Thyroid gland (tissue), 4 donors: ENCODE data around the gene YPEL2. TPM values are rescaled to one million over a fixed set of nuclear protein-coding genes. Genes with fewer than 3 reads are reported as not detected.
A peak's percentile ranks its signal among the peaks of the same experiment; 100 is the strongest.

ENCODE experiments used
- DNase-seq, 2 donors: peaks; one replicate each; pipeline ENCODE4 v3.0.0-alpha.2; 2019
- H3K27ac ChIP-seq, 3 donors: fragments of 200-600 bp; sonication (generic); 1 replicate in 2 of 3; 2 replicates in 1 of 3; pipeline ENCODE4 v1.5.1; 2016 to 2019; ENCODE audit warnings: mild to moderate bottlenecking in 1 of 3, moderate library complexity in 1 of 3
- H3K27me3 ChIP-seq: fragments of 200-600 bp; sonication (generic); one replicate; pipeline ENCODE4 v1.5.1; 2019
- H3K36me3 ChIP-seq, 2 donors: fragments of 200-600 bp; sonication (generic); one replicate each; pipeline ENCODE4 v1.5.1; 2016 to 2019
- H3K4me1 ChIP-seq, 2 donors: fragments of 200-600 bp; sonication (generic); one replicate each; pipeline ENCODE4 v1.5.1; 2017 to 2019
- H3K4me3 ChIP-seq, 3 donors: fragments of 200-600 bp; sonication (generic); replicated peaks in 1 of 3; 1 replicate in 2 of 3; 2 replicates in 1 of 3; pipeline ENCODE4 v1.5.1; 2016; ENCODE audit warnings: mild to moderate bottlenecking in 1 of 3
- H3K9me3 ChIP-seq: fragments of 200-600 bp; sonication (generic); one replicate; pipeline ENCODE4 v1.5.1; 2017
- POLR2A ChIP-seq, 2 donors: fragments of 450-650 bp; IDR thresholded peaks; one replicate each; pipeline ENCODE4 v1.6.1; 2017; ENCODE audit warnings: antibody characterized with exemption in 2 of 2, mild to moderate bottlenecking in 2 of 2, moderate library complexity in 1 of 2
- WGBS, 2 donors: methylation state at CpG; one replicate each; pipeline ENCODE4 v1.1.5; 2017; 5-methylcytosine and 5-hydroxymethylcytosine counted together
- intact Hi-C: fragments of 100-400 bp; cut with DNase I; formaldehyde crosslinking; loops from one replicate; pipeline ENCODE4 v1.15.1; 2023
- total RNA-seq, 4 donors: library from RNA; depleted of rRNA; stranded (reverse); fragments of >200 nt; gene quantifications; one replicate each; pipeline ENCODE4 v1.2.3, GENCODE V29; 2016
- TF ChIP-seq, protein P1 (sequence below), 6 experiments: fragments of 200-600 bp in 3 of 6; fragments of 450-650 bp in 3 of 6; sonication (generic) in 3 of 6; IDR thresholded peaks; one replicate each; pipeline ENCODE4 v1.5.1; 2016 to 2019; ENCODE audit warnings: antibody characterized with exemption in 6 of 6, mild to moderate bottlenecking in 2 of 6, inconsistent platforms in 1 of 6, moderate library complexity in 1 of 6

Gene YPEL2
- total RNA-seq, 4 donors from 2014 or later: 29.5 to 67.2 (median 39.9) TPM

DNA sequence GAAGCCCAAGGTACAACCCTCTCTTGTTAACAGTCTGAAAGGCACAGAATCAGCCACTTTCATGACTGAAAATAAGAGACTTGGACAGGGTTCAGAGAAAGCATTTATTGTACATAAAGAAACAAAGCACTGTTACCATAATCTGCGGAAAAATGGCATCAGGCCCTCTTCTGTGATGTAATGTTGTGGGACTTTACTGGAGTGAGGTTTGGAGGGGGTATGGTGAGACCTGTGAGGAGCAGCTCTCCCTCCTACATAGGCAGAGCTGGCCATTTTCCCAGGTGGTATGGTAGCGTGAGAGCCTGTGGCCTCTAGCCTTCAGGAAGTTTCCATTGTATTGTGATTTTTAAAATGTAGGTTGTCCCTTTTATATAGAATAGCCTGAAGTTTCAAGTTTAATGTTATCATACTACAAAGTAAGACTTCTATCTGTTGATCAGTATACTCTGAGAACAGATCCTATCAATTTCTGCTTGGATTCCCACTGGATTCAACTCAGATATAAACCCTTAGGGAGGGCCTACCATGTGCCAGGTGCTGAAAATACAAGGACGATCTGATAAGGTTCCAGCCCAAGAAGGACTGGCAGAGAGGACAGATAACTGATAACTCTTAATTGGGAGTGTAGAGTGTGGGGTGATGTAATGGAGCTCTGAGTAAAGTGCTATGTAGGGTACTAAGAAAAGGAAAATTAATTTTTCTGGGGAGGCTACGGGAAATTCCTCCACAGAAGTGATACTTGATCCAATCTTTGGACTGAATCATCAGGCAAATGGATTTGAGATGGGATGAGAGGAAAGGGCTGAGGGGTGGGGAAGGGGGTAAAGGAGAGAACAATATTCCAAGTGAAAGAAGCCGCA, 4.1 kb upstream of the YPEL2 start:
- H3K4me3 ChIP-seq: no peak overlapping the region
- TF ChIP-seq, protein P1, sequence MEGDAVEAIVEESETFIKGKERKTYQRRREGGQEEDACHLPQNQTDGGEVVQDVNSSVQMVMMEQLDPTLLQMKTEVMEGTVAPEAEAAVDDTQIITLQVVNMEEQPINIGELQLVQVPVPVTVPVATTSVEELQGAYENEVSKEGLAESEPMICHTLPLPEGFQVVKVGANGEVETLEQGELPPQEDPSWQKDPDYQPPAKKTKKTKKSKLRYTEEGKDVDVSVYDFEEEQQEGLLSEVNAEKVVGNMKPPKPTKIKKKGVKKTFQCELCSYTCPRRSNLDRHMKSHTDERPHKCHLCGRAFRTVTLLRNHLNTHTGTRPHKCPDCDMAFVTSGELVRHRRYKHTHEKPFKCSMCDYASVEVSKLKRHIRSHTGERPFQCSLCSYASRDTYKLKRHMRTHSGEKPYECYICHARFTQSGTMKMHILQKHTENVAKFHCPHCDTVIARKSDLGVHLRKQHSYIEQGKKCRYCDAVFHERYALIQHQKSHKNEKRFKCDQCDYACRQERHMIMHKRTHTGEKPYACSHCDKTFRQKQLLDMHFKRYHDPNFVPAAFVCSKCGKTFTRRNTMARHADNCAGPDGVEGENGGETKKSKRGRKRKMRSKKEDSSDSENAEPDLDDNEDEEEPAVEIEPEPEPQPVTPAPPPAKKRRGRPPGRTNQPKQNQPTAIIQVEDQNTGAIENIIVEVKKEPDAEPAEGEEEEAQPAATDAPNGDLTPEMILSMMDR (IDR thresholded peaks at IDR 0.05): no peak
- TF ChIP-seq POLR2A (IDR thresholded peaks at IDR 0.05): no peak
- no peaks in the 10 kb centered on the region for H3K9me3 ChIP-seq
- no peak for DNase-seq
- H3K4me1 ChIP-seq: peaks cover 17 to 42% of the 10 kb centered on the region in 2 donors
- no peaks in the 10 kb centered on the region for H3K36me3 ChIP-seq
- peak overlapping the region; percentile 9 to 56 (median 19) for H3K27ac ChIP-seq
- 76 to 83% methylated on average over 5 of the region's 5 CpGs for WGBS, 2 donors
- intact Hi-C loops: no loop called here
- no peaks in the 10 kb centered on the region for H3K27me3 ChIP-seq

DNA sequence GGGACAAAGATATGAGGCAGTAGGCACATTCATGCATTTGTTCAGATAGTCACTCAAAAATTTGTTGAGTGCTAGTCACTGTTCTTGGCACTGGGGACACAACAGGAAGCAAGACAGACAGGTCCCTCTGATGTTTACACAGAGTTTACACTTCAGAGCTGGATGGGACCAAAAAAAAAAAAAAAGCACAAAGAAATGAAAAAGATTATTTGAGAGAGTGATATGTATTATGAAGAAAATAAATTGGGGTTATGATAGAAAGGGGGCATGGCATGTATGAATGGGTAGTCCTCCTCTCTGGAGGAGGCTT, 3.5 kb upstream of the YPEL2 start:
- no peak for DNase-seq
- peak overlapping the region in 2 of 3 donors; percentile 56 to 96 for H3K27ac ChIP-seq
- H3K36me3 ChIP-seq: no peaks in the 10 kb centered on the region
- no peaks in the 10 kb centered on the region for H3K9me3 ChIP-seq
- H3K4me3 ChIP-seq: no peak overlapping the region
- TF ChIP-seq, protein P1 (IDR thresholded peaks at IDR 0.05): no peak
- no peak for TF ChIP-seq POLR2A (IDR thresholded peaks at IDR 0.05)
- no peaks in the 10 kb centered on the region for H3K27me3 ChIP-seq
- peaks cover 18 to 42% of the 10 kb centered on the region in 2 donors for H3K4me1 ChIP-seq
- intact Hi-C loops: no loop called here

GRCh38 chr17:59328601-59329000, 2.9 kb upstream of the YPEL2 start:
- Histone ChIP-seq H3K27me3 (no peaks in the 10 kb centered on the region), H3K36me3 (no peaks in the 10 kb centered on the region), H3K9me3 (no peaks in the 10 kb centered on the region), H3K27ac (peak overlapping the region in 2 of 3 donors; percentile 42 to 96), H3K4me3 (no peak overlapping the region), H3K4me1 (peaks cover 24 to 49% of the 10 kb centered on the region in 2 donors)
- DNase-seq: no peak
- 91 to 96% methylated on average over 2 of the region's 2 CpGs for WGBS, 2 donors
- intact Hi-C loops: no loop called here
- TF ChIP-seq POLR2A (IDR thresholded peaks at IDR 0.05): no peak

- Histone ChIP-seq H3K36me3 (no peaks in the 10 kb centered on the region), H3K4me1 (peaks cover 30 to 57% of the 10 kb centered on the region in 2 donors)
- DNase-seq: peak; percentile 63 to 65
These were observed 2.0 kb upstream of the YPEL2 start for GRCh38 chr17:59329176-59330052.

More at GRCh38 chr17:59329176-59330052, 2.0 kb upstream of the YPEL2 start:
- TF ChIP-seq POLR2A (IDR thresholded peaks at IDR 0.05): no peak
- TF ChIP-seq, protein P1 (IDR thresholded peaks at IDR 0.05): peak; percentile 61 to 88 (median 84)
- intact Hi-C loops: loop anchor here (5.0 kb wide), 3 partner anchors 38 to 108 kb away; no protein-coding TSS in a partner anchor
- peak overlapping the region; percentile 85 to 97 (median 96) for H3K27ac ChIP-seq
- H3K9me3 ChIP-seq: no peaks in the 10 kb centered on the region
- no peak overlapping the region for H3K4me3 ChIP-seq
- 14 to 18% methylated on average over 6 of the region's 6 CpGs for WGBS, 2 donors
- no peaks in the 10 kb centered on the region for H3K27me3 ChIP-seq
